ENCODE data around the gene INPP5A.

GRCh38 chr10:132624061-132624846 is 86.7 kb downstream of the INPP5A start:
- no peak for TF ChIP-seq TCF4 (CRISPR knock-in tag; IDR thresholded peaks at IDR 0.05; ENCODE audit: borderline replicate concordance)
- TF ChIP-seq ZFP3 (CRISPR knock-in tag; IDR thresholded peaks at IDR 0.05): no peak

Data from SK-N-SH treated with all-trans-retinoic acid at 6 μM for 48 hours (cell line).